KOPT-K1 (cell line): ENCODE measurements around the gene SLC8B1.

Experiments used
- H3K27ac ChIP-seq: fragments of 200-600 bp; sonication (generic); 2 replicates; pipeline ENCODE4 v1.5.1; 2016; ENCODE audit warnings: antibody characterized with exemption, mild to moderate bottlenecking, low read depth, low read length; ENCODE audit not compliant: poor library complexity, severe bottlenecking
- H3K36me3 ChIP-seq: fragments of 200-600 bp; sonication (generic); 2 replicates; pipeline ENCODE4 v1.5.1; 2017; ENCODE audit warnings: antibody characterized with exemption, mild to moderate bottlenecking, low read length, moderate library complexity; ENCODE audit not compliant: insufficient read depth
- H3K9me3 ChIP-seq: fragments of 200-600 bp; sonication (generic); 2 replicates; pipeline ENCODE4 v1.5.1; 2017; ENCODE audit warnings: antibody characterized with exemption, low read length, mild to moderate bottlenecking; ENCODE audit not compliant: insufficient read depth, poor library complexity, severe bottlenecking

Gene SLC8B1

GRCh38 chr12:113333877-113334785 lies 778 bp downstream of the SLC8B1 start:
- Histone ChIP-seq H3K9me3 (no peaks in the 10 kb centered on the region), H3K36me3 (peaks cover 39% of the 10 kb centered on the region), H3K27ac (peak overlapping the region; percentile 63)

- Histone ChIP-seq H3K27ac (peak overlapping the region; percentile 63), H3K9me3 (no peaks in the 10 kb centered on the region), H3K36me3 (peaks cover 46% of the 10 kb centered on the region)
Measured at GRCh38 chr12:113333418-113333750, 1.5 kb downstream of the SLC8B1 start.

DNA sequence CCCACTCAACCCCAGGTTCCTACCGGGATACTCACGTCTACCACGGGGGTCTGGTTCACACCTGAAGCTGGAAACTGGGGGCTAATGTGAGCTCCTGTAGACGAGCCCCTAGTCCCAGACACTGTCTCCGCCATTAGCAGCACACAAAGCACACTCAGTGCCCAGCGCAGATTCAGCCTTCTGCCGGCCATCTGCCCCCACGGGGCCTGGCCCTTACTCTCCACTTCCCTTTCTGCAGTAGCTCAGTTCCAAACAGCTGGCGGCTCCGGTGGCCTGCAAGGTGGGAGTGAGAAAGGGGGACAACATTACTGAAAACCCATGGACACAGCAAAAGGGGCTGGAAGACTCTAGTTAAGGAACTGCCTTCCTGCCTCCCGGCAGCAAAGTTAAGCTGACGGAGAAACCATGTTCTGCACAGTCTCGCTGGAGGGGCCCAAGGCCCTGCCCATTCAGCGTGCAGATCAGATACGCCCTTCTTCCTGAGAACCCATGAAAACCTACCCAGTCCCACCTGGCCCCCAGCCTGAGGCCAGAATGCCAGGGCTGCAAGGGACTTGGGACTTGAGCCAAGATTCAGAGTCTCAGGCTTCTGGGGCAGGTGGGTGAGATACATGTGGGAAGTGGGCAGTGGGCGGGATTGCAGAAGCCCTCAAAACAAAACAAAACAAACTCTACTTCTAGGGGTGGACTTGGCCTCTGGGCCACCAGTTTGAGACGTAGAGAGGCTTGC lies 2.1 kb downstream of the SLC8B1 start:
- H3K36me3 ChIP-seq, result peaks cover 50% of the 10 kb centered on the region
- H3K27ac ChIP-seq, result no peak overlapping the region
- H3K9me3 ChIP-seq, result no peaks in the 10 kb centered on the region

GRCh38 chr12:113330505-113330904 lies 4.4 kb downstream of the SLC8B1 start:
- no peak overlapping the region for H3K27ac ChIP-seq
- no peaks in the 10 kb centered on the region for H3K9me3 ChIP-seq
- H3K36me3 ChIP-seq, result peaks cover 60% of the 10 kb centered on the region

DNA sequence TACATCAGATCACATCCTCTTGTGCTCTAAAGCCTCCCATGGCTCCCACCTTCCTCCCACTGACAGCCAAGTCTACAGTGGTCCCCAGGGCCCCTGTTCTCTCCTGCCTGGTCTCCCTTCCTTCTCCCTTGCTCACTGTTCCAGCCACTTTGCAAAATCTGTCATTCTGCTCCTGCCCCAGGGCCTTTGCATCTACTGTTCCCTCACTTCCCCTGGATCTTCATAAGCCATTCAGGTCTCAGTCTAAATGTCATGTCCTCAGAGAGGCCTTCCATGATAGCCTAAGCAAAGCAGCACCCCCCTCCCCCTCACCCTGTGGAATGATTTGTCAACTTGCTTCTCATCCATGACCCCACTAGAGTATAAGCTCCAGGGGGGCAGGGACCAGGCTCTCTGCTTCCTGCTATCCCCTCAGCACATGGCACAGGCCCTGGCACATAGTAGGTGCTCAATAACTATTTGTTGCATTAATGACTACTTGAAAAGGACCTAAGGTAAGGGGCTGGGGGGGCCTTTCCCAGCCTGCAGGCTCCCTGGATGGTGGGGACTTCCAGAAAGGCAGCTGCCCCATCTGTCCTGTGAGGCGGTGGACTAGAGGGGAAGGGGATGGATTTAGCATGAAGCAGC lies 5.0 kb downstream of the SLC8B1 start:
- Histone ChIP-seq H3K9me3 (no peaks in the 10 kb centered on the region), H3K27ac (no peak overlapping the region), H3K36me3 (peaks cover 60% of the 10 kb centered on the region)

DNA sequence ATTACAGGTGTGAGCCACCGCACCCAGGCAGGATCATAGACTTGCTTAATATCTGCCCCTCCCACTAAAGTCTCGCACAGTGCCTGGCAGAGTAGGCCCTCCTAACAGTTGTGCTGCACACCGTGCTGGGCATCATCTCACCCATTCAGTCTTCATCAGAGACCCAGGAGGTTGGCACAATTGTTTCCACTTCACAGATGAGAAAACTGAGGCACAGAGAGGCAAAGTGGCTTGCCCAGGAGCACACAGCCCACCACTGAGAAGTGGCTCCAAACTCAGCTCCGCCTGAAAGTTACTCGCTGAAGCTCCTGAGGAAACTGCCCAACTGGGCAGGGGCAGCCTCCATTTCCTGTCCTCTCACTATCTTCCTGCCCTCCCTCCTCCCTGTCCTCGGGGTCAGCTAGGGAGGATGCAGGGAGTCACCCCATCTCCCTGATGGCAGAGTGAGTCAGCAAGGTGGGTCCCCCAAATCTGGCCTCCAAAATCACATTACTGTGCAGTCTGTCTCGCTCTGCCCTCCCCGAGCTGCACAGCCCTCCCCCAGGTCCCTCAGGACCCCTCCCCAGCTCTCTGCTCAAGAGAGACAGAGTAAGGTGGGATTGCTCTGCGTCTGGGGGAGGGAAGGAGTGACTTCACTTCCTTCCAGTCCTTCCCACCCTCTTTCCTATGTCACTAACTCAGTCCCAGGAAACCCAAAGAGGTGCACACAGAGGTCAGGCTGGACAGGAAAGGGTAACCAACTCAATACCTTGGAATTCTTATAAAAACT lies 5.7 kb downstream of the SLC8B1 start:
- Histone ChIP-seq H3K27ac (no peak overlapping the region), H3K9me3 (no peaks in the 10 kb centered on the region), H3K36me3 (peaks cover 60% of the 10 kb centered on the region)

DNA sequence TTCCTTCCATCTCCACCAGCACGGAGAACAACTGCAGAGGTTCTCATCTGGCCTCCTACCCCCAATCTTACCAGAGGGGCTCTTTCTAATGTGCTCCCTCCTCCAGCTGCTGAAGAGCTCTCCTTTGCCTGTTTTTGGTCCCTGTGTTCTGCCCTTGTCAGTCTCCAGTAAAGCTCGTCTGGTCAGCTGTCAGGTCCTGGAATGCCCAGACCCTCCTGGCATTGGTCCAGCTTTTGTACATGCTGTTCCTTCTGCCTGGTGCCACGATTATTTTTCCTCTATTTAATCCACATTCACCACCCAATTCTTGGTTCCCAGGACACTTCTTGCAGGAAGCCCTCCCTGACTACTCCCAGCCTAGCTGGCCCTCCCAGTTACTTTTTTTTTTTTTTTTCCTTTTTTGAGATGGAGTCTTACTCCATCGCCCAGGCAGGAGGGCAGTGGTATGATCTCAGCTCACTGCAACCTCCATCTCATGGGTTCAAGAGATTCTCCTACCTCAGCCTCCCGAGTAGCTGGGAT lies 6.5 kb downstream of the SLC8B1 start:
- Histone ChIP-seq H3K9me3 (no peaks in the 10 kb centered on the region), H3K27ac (no peak overlapping the region), H3K36me3 (peaks cover 60% of the 10 kb centered on the region)

DNA sequence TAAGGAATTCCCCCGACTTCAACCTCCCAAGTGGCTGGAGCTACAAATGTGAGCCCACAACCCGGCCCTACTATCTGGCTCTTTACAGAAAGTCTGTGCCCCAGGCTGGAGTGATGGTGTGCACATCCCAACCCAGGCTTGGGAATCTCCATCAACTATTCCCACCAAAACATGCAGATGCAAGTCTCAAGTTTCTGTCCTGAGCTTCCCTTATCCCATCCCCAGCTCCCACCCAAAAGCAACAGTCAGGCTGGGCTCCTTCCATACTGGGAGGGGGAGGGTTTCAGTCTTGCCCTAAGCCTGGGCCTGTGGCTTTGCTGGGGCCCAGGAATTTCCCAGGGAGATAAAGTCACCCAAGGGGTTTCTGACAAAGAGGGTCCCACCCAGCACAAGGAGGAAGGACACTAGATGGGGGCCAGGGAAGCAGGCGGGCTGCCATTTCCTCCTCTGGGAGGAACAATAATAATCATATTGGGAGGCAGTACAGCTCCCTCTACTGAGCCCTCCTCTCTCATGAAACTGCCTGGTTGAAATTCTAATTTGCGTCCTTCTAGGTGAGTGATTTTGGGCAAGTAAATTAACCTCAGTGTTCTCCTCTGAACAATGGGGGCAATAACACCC lies 8.0 kb downstream of the SLC8B1 start:
- Histone ChIP-seq H3K27ac (no peak overlapping the region), H3K9me3 (no peaks in the 10 kb centered on the region), H3K36me3 (peaks cover 63% of the 10 kb centered on the region)

DNA sequence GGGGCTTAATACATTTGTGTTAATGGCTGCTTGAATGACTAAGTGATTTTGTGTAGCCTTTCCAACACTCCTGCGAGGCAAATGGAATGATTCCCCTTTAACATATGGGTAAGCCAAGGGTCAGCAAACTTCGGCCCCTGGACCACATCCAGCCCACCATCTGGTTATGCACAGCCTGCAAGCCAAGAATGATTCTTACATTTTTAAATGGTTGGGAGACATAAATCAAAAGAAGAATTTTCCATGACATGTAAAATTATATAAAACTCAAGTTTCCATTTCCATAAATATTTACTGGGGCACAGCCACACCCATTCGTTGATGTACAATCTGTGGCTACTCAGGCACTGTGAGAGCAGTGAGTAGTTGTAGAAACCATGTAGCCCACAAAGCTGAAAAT lies 9.0 kb downstream of the SLC8B1 start:
- Histone ChIP-seq H3K27ac (no peak overlapping the region), H3K36me3 (peaks cover 62% of the 10 kb centered on the region)

DNA sequence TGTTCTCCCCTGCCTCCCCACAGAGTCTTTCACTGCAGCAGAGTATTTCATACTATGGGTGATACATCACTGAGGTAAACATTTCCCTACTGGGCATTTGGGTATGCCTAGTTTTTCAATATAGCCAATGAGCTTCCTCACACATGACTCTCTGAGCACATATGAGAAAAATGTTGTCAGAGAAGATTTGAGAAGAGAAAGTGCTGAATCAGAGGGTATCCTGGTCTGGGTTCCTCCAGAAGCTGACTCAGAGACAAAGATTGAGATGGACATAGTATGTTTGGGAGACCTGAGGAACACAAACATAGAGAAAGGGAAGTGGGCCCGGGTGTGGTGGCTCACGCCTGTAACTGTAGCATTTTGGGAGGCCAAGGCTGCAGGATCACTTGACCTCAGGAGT lies 12.6 kb downstream of the SLC8B1 start:
- no peak overlapping the region for H3K27ac ChIP-seq
- peaks cover 68% of the 10 kb centered on the region for H3K36me3 ChIP-seq
- H3K9me3 ChIP-seq, result peaks cover 4% of the 10 kb centered on the region

More for the DNA sequence above, 9.0 kb downstream of the SLC8B1 start:
- peaks cover 4% of the 10 kb centered on the region for H3K9me3 ChIP-seq

- no peak overlapping the region for H3K27ac ChIP-seq
- peaks cover 77% of the 10 kb centered on the region for H3K36me3 ChIP-seq
- H3K9me3 ChIP-seq, result peaks cover 4% of the 10 kb centered on the region
Measured at GRCh38 chr12:113320401-113320800, 14.5 kb downstream of the SLC8B1 start.

DNA sequence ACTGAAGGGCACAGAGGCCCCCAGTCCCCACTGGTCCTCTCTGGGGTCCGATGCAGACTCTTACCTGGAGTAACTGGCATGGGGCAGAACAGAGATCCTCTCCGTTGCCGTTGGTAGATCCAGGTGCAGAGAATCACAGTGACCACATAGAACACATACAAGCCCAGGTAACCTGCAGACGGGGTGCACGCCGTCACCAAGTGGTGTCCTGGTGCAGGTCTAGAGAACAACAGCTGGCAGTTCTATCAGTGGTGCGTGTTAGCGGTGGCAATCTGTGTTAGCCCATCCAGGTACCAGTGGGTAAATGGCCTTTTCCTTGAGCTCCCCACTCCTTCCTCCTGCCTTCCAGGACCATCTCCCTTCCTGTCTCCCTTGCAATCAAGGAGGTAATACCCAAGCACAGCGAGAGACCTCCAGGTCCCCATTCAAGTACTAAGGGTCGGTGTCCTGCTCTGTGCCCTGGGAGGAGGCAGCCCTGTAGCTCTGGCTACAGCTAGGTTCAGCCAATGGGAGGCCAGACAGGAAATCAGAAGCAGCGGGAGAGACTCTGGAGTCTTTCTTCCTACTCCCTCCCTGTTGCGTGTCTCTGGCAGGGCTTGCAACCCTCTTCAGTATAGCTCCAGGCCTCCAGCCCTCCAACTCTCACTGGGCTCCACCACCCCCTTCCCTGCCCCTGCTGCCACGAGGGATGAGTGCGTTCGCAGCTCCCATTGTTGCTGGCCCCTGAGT lies 15.8 kb downstream of the SLC8B1 start:
- Histone ChIP-seq H3K9me3 (peaks cover 4% of the 10 kb centered on the region), H3K36me3 (peaks cover 91% of the 10 kb centered on the region), H3K27ac (no peak overlapping the region)

- Histone ChIP-seq H3K27ac (no peak overlapping the region), H3K36me3 (peaks cover 98% of the 10 kb centered on the region)
Measured at GRCh38 chr12:113318046-113318656, 16.8 kb downstream of the SLC8B1 start.

More at GRCh38 chr12:113318046-113318656, 16.8 kb downstream of the SLC8B1 start:
- peaks cover 4% of the 10 kb centered on the region for H3K9me3 ChIP-seq
